Activated naive CD4-positive, alpha-beta T cell treated with anti-CD3 and anti-CD28 coated beads, Interleukin-2, amount 50 U/mL, for 16 hours (primary cell): Measurements from ENCODE around the gene BCAM.
A peak's percentile ranks its signal among the peaks of the same experiment; 100 is the strongest.

Experiments used
- DNase-seq: peaks from one replicate; pipeline ENCODE4 v3.0.0-alpha.2; 2020

The BCAM gene

GRCh38 chr19:44792281-44792680 is 16.6 kb upstream of the BCAM start:
- DNase-seq: no peak

GRCh38 chr19:44794610-44795009 is 14.3 kb upstream of the BCAM start:
- no peak for DNase-seq

GRCh38 chr19:44795398-44795987 is 13.4 kb upstream of the BCAM start:
- no peak for DNase-seq

GRCh38 chr19:44796701-44797115 is 12.2 kb upstream of the BCAM start:
- DNase-seq: no peak

GRCh38 chr19:44799627-44800346 is 9.1 kb upstream of the BCAM start:
- DNase-seq: no peak

GRCh38 chr19:44800461-44800860 is 8.4 kb upstream of the BCAM start:
- DNase-seq: peak; percentile 80

- no peak for DNase-seq
Measured at GRCh38 chr19:44803442-44804428, 5.2 kb upstream of the BCAM start.

GRCh38 chr19:44806291-44806690 is 2.6 kb upstream of the BCAM start:
- no peak for DNase-seq

GRCh38 chr19:44807162-44807561 is 1.7 kb upstream of the BCAM start:
- DNase-seq: no peak

GRCh38 chr19:44807652-44808462 is 1.0 kb upstream of the BCAM start:
- DNase-seq: no peak

- DNase-seq: no peak
Measured at GRCh38 chr19:44809577-44810233, 802 bp downstream of the BCAM start.

- DNase-seq: no peak
Measured at GRCh38 chr19:44810234-44811121, 1.6 kb downstream of the BCAM start.

- DNase-seq: no peak
Measured at GRCh38 chr19:44811122-44811419, 2.2 kb downstream of the BCAM start.

GRCh38 chr19:44812142-44812718 is 3.3 kb downstream of the BCAM start:
- no peak for DNase-seq

GRCh38 chr19:44813070-44813840 is 4.4 kb downstream of the BCAM start:
- DNase-seq: no peak

- no peak for DNase-seq
Measured at GRCh38 chr19:44813841-44814470, 5.1 kb downstream of the BCAM start.

GRCh38 chr19:44814517-44814916 is 5.6 kb downstream of the BCAM start:
- DNase-seq: no peak

- DNase-seq: no peak
Measured at GRCh38 chr19:44816301-44816700, 7.4 kb downstream of the BCAM start.

- DNase-seq: no peak
Measured at GRCh38 chr19:44817725-44818465, 9.0 kb downstream of the BCAM start.
